ENCODE data around the gene CTNND2. TPM values are rescaled to one million over a fixed set of nuclear protein-coding genes. Genes with fewer than 3 reads are reported as not detected.
"Not testable (repeated sequence)": the region's sequence is repeated elsewhere in the genome, so short reads cannot be mapped to it uniquely, and the experiment has no call there.

Gene CTNND2
- total RNA-seq, 2 experiments from 2014 or later, result 0.20 TPM; not detected in 1

- no peak overlapping the region for H3K27ac ChIP-seq (ENCODE audit: low read depth in 1 of 2, low read length in 2 of 2)
- no peak overlapping the region for H3K27ac Mint-ChIP-seq
These were observed 52.8 kb downstream of the CTNND2 start for GRCh38 chr5:11851416-11851815.

GRCh38 chr5:11828566-11828965, 75.7 kb downstream of the CTNND2 start:
- H3K36me3 ChIP-seq (ENCODE audit: insufficient read depth, low read length); H3K4me3 ChIP-seq (ENCODE audit: low read length); H3K4me1 ChIP-seq (ENCODE audit: insufficient read depth, low read length); H3K4me3 Mint-ChIP-seq; H3K27ac Mint-ChIP-seq; intact Hi-C loops (cut with DNase I, micrococcal nuclease); H3K27me3 Mint-ChIP-seq; H3K4me1 Mint-ChIP-seq (ENCODE audit: low read depth); ATAC-seq (ENCODE audit: poor library complexity); H3K36me3 Mint-ChIP-seq (ENCODE audit: low read depth); H3K27me3 ChIP-seq (ENCODE audit: control insufficient read depth in 1 of 2, insufficient read depth in 2 of 2, low read length in 2 of 2); H3K27ac ChIP-seq (ENCODE audit: low read depth in 1 of 2, low read length in 2 of 2); POLR2A ChIA-PET; CTCF ChIA-PET; DNase-seq: not testable (repeated sequence)
- H3K9me3 ChIP-seq (ENCODE audit: control insufficient read depth in 1 of 2, insufficient read depth in 1 of 2, low read length in 2 of 2), result peaks cover 4 to 24% of the 10 kb centered on the region in 2 experiments
- H3K9me3 Mint-ChIP-seq, result peaks cover 14% of the 10 kb centered on the region

More at GRCh38 chr5:11851416-11851815, 52.8 kb downstream of the CTNND2 start:
- ATAC-seq (ENCODE audit: poor library complexity) (no peak), DNase-seq (no peak)
- H3K4me3 ChIP-seq (ENCODE audit: low read length), result no peak overlapping the region
- ChIA-PET CTCF (no interaction called here), POLR2A (no interaction called here)
- no peaks in the 10 kb centered on the region for H3K4me1 Mint-ChIP-seq (ENCODE audit: low read depth)
- H3K9me3 Mint-ChIP-seq, result peaks cover 4% of the 10 kb centered on the region
- no peaks in the 10 kb centered on the region for H3K27me3 Mint-ChIP-seq
- no peaks in the 10 kb centered on the region for H3K36me3 Mint-ChIP-seq (ENCODE audit: low read depth)
- TF ChIP-seq CTCF (IDR thresholded peaks at IDR 0.05), result no peak
- H3K9me3 ChIP-seq (ENCODE audit: control insufficient read depth in 1 of 2, insufficient read depth in 1 of 2, low read length in 2 of 2), result peaks cover 3% of the 10 kb centered on the region in 2 experiments
- H3K4me3 Mint-ChIP-seq, result no peak overlapping the region
- H3K27me3 ChIP-seq (ENCODE audit: control insufficient read depth in 1 of 2, insufficient read depth in 2 of 2, low read length in 2 of 2), result no peaks in the 10 kb centered on the region
- no peaks in the 10 kb centered on the region for H3K4me1 ChIP-seq (ENCODE audit: insufficient read depth, low read length)
- intact Hi-C loops (cut with DNase I, micrococcal nuclease), result no loop called here
- no peaks in the 10 kb centered on the region for H3K36me3 ChIP-seq (ENCODE audit: insufficient read depth, low read length)

GRCh38 chr5:11822598-11822997, 81.6 kb downstream of the CTNND2 start:
- Mint-ChIP-seq H3K4me1 (ENCODE audit: low read depth) (no peaks in the 10 kb centered on the region), H3K36me3 (ENCODE audit: low read depth) (no peaks in the 10 kb centered on the region), H3K4me3 (no peak overlapping the region), H3K27ac (no peak overlapping the region), H3K9me3 (peaks cover 8% of the 10 kb centered on the region), H3K27me3 (no peaks in the 10 kb centered on the region)
- Histone ChIP-seq H3K27me3 (ENCODE audit: control insufficient read depth in 1 of 2, insufficient read depth in 2 of 2, low read length in 2 of 2) (no peaks in the 10 kb centered on the region), H3K27ac (ENCODE audit: low read depth in 1 of 2, low read length in 2 of 2) (no peak overlapping the region), H3K4me1 (ENCODE audit: insufficient read depth, low read length) (no peaks in the 10 kb centered on the region), H3K36me3 (ENCODE audit: insufficient read depth, low read length) (no peaks in the 10 kb centered on the region), H3K9me3 (ENCODE audit: control insufficient read depth in 1 of 2, insufficient read depth in 1 of 2, low read length in 2 of 2) (peaks cover 4 to 5% of the 10 kb centered on the region in 2 experiments), H3K4me3 (ENCODE audit: low read length) (no peak overlapping the region)
- POLR2A ChIA-PET, result no interaction called here
- CTCF ChIA-PET, result no interaction called here
- TF ChIP-seq CTCF (IDR thresholded peaks at IDR 0.05), result no peak
- ATAC-seq (ENCODE audit: poor library complexity), result no peak
- intact Hi-C loops (cut with DNase I, micrococcal nuclease), result no loop called here
- DNase-seq, result no peak

- no peak overlapping the region for H3K27ac Mint-ChIP-seq
These were observed 88.3 kb downstream of the CTNND2 start for GRCh38 chr5:11815916-11816315.

More at GRCh38 chr5:11815916-11816315, 88.3 kb downstream of the CTNND2 start:
- no peaks in the 10 kb centered on the region for H3K9me3 Mint-ChIP-seq
- H3K36me3 Mint-ChIP-seq (ENCODE audit: low read depth), result no peaks in the 10 kb centered on the region
- Histone ChIP-seq H3K4me1 (ENCODE audit: insufficient read depth, low read length) (no peaks in the 10 kb centered on the region), H3K27ac (ENCODE audit: low read depth in 1 of 2, low read length in 2 of 2) (no peak overlapping the region), H3K27me3 (ENCODE audit: control insufficient read depth in 1 of 2, insufficient read depth in 2 of 2, low read length in 2 of 2) (no peaks in the 10 kb centered on the region), H3K36me3 (ENCODE audit: insufficient read depth, low read length) (no peaks in the 10 kb centered on the region), H3K9me3 (ENCODE audit: control insufficient read depth in 1 of 2, insufficient read depth in 1 of 2, low read length in 2 of 2) (peaks cover 0 to 18% of the 10 kb centered on the region in 2 experiments), H3K4me3 (ENCODE audit: low read length) (no peak overlapping the region)
- ChIA-PET POLR2A (no interaction called here), CTCF (no interaction called here)
- no peaks in the 10 kb centered on the region for H3K27me3 Mint-ChIP-seq
- intact Hi-C loops (cut with DNase I, micrococcal nuclease), result no loop called here
- no peak for ATAC-seq (ENCODE audit: poor library complexity)
- H3K4me1 Mint-ChIP-seq (ENCODE audit: low read depth), result no peaks in the 10 kb centered on the region
- DNase-seq, result no peak
- H3K4me3 Mint-ChIP-seq, result no peak overlapping the region
- no peak for TF ChIP-seq CTCF (IDR thresholded peaks at IDR 0.05)

Data from CD4-positive, alpha-beta T cell (primary cell).